GM20431 (cell line): ENCODE data around the gene PARD6G.

Experiments used
- in situ Hi-C: fragments of 300-500 bp; cut with MseI, MboI; formaldehyde crosslinking; loops from one replicate; pipeline ENCODE4 v1.15.0; 2020; ENCODE audit warnings: low sequenced_read_pairs; ENCODE audit not compliant: unreplicated experiment

The PARD6G gene

GRCh38 chr18:80218341-80219227 lies 28.7 kb downstream of the PARD6G start:
- in situ Hi-C loops: no loop called here

- in situ Hi-C loops: no loop called here
Observed at GRCh38 chr18:80213182-80213581, 34.1 kb downstream of the PARD6G start.

- in situ Hi-C loops: no loop called here
Observed at GRCh38 chr18:80210312-80211083, 36.8 kb downstream of the PARD6G start.

GRCh38 chr18:80208620-80209019 lies 38.7 kb downstream of the PARD6G start:
- in situ Hi-C loops: no loop called here

- in situ Hi-C loops: no loop called here
Observed at GRCh38 chr18:80205294-80205693, 42.0 kb downstream of the PARD6G start.

- in situ Hi-C loops: no loop called here
Observed at GRCh38 chr18:80204142-80204541, 43.2 kb downstream of the PARD6G start.

GRCh38 chr18:80203249-80203648 lies 44.1 kb downstream of the PARD6G start:
- in situ Hi-C loops: no loop called here

GRCh38 chr18:80202264-80202998 lies 44.9 kb downstream of the PARD6G start:
- in situ Hi-C loops: no loop called here

- in situ Hi-C loops: no loop called here
Observed at GRCh38 chr18:80201739-80202138, 45.6 kb downstream of the PARD6G start.

GRCh38 chr18:80200932-80201672 lies 46.2 kb downstream of the PARD6G start:
- in situ Hi-C loops: no loop called here

GRCh38 chr18:80200171-80200931 lies 47.0 kb downstream of the PARD6G start:
- in situ Hi-C loops: no loop called here

GRCh38 chr18:80198994-80199748 lies 48.1 kb downstream of the PARD6G start:
- in situ Hi-C loops: no loop called here

- in situ Hi-C loops: no loop called here
Observed at GRCh38 chr18:80198391-80198790, 48.9 kb downstream of the PARD6G start.

- in situ Hi-C loops: no loop called here
Observed at GRCh38 chr18:80197528-80197927, 49.8 kb downstream of the PARD6G start.

GRCh38 chr18:80196528-80197320 lies 50.6 kb downstream of the PARD6G start:
- in situ Hi-C loops: no loop called here

GRCh38 chr18:80194874-80195570 lies 52.3 kb downstream of the PARD6G start:
- in situ Hi-C loops: no loop called here

- in situ Hi-C loops: no loop called here
Observed at GRCh38 chr18:80193701-80194100, 53.6 kb downstream of the PARD6G start.
